HG03025 (cell line): Measurements from ENCODE around the gene CD83.

ENCODE experiments used
- ATAC-seq: cut with Tn5 transposase; IDR thresholded peaks from one replicate; pipeline ENCODE4 v1.9.1; 2021; ENCODE audit warnings: mild to moderate bottlenecking, moderate library complexity; ENCODE audit not compliant: unreplicated experiment, low FRiP score

CD83 gene

GRCh38 chr6:14121936-14122344 lies 4.4 kb downstream of the CD83 start:
- ATAC-seq, result peak; percentile 51

DNA sequence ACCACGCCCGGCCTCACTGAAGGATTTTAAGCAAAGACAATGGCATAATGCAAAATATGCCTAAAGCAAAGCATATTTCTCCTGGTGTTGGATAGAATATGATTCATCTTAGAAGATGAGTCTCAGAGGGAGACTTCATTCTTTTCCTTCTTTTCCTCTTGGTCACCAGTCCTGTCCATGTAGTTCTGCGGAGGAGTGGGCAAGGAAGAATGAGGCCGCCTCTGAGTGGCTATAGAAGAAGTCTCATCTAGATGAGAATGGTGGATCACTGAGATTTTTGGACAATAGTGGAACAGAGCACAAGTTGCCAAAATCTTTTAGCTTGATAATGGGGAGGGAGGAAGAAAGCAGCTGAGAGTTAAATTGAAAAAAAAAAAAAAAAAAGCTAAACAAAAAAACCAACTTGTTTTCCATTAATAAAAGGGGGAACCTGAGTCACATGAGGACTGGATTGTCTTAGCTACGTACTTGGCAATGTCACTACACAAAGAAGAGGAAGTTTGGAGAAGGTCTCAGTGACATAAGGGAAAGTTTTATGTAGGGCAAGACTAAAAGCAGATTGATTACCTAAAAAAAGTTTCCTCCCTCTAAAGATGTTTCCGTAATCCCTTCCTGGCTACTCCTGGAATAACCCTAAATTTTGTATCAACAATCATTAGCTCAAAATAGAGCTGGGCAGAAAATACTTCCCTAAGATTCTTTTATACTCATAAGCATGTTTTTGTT lies 6.0 kb downstream of the CD83 start:
- ATAC-seq, result no peak

GRCh38 chr6:14125346-14125745 lies 7.8 kb downstream of the CD83 start:
- no peak for ATAC-seq

- ATAC-seq, result no peak
These were observed 8.6 kb downstream of the CD83 start for GRCh38 chr6:14126191-14126590.

DNA sequence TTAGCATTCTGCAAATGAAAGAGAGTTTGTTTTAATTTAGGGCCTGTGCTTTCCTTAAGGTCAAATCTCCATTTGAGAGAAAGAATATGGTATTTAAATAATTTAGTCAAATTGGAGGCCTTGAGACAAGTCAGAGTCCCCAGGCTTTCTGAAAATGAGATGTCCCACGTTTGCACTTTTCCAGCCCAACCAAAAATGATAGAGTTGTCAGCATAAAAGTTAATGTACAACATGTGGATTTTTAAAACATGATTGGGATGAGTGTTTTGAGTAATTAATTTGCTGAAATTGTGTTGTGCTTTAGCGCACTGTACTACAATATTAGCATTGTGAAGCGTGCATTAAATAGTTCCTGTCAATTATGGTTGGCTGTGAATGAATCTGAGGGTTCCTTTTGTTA lies 10.0 kb downstream of the CD83 start:
- ATAC-seq, result no peak

DNA sequence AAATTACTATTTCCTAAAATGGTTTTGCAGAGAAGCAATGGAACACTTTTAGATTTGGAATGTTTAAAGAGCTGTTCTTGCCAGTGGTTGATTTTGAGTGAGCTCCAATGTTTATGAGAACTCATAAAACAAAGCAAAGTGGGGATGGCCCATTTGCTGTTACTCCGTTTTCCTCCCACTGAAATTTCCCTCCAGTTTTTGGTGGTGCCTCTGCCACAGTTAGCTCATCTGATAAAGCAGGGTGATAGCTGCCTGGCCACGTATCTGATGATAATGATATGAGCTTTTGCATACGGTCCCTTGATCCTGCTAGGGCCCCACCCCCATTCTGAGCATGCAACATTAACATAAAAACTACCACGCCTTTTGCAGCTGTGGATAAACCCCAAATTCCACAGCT lies 10.4 kb downstream of the CD83 start:
- ATAC-seq, result no peak

- no peak for ATAC-seq
These were observed 11.2 kb downstream of the CD83 start for GRCh38 chr6:14128746-14129145.

GRCh38 chr6:14129575-14129974 lies 12.0 kb downstream of the CD83 start:
- no peak for ATAC-seq

- ATAC-seq, result no peak
These were observed 13.0 kb downstream of the CD83 start for GRCh38 chr6:14130435-14131075.

GRCh38 chr6:14131579-14131978 lies 14.0 kb downstream of the CD83 start:
- no peak for ATAC-seq

DNA sequence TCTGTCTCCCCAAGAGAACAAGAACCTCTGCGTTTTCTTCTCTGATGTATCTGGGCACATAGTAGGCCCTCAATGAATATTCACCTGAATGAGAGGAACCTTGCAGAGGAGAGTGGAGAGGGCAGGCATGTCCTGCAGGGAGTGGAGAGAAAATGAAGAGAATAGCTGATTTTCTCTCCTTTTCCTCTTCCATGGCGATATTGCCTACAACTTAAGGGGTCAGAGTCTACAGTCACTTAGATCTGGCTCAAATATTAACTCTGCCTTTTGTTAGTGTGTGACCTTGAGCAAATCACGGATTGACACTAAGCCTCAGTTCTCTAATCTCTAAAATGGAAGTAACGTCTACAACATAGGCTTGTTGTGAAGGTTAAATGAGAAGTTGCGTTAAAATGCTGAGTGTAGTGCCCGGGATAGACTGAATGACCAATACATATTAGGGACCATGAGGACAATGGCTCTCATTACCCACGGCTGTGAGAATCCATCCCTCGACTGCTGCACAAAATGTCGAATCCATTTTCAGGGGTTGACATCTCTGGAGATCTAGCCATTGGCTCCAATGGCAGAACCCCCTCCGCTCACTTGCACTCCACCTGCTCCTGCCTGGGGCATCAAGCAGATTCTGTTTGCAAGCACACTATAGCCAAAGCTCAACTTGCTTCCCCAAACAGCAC lies 14.8 kb downstream of the CD83 start:
- ATAC-seq, result no peak

DNA sequence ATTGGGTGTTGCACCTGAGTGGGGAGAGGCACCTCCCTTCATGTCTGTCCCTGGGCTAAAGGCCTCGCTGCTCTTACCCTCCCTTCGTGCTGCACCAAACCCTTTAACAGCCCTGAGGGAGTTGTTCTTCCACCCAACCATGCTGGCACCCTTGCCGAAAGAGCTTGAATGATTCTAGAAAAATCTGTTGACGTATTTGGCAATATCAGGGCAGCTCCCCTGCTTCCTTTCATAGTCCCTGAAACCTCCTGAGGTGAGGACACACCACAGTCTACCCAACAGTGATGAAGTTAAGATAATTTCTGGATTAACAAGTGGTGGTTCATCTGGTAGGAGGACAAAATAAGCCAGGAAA lies 15.3 kb downstream of the CD83 start:
- no peak for ATAC-seq

GRCh38 chr6:14134211-14134910 lies 16.8 kb downstream of the CD83 start:
- no peak for ATAC-seq

DNA sequence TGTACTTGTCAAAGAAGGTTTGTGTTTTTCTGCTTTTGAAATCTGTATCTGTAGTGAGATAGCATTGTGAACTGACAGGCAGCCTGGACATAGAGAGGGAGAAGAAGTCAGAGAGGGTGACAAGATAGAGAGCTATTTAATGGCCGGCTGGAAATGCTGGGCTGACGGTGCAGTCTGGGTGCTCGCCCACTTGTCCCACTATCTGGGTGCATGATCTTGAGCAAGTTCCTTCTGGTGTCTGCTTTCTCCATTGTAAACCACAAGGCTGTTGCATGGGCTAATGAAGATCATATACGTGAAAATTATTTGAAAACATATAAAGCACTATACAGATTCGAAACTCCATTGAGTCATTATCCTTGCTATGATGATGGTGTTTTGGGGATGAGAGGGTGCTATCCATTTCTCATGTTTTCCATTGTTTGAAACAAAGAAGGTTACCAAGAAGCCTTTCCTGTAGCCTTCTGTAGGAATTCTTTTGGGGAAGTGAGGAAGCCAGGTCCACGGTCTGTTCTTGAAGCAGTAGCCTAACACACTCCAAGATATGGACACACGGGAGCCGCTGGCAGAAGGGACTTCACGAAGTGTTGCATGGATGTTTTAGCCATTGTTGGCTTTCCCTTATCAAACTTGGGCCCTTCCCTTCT lies 18.4 kb downstream of the CD83 start:
- ATAC-seq, result no peak

DNA sequence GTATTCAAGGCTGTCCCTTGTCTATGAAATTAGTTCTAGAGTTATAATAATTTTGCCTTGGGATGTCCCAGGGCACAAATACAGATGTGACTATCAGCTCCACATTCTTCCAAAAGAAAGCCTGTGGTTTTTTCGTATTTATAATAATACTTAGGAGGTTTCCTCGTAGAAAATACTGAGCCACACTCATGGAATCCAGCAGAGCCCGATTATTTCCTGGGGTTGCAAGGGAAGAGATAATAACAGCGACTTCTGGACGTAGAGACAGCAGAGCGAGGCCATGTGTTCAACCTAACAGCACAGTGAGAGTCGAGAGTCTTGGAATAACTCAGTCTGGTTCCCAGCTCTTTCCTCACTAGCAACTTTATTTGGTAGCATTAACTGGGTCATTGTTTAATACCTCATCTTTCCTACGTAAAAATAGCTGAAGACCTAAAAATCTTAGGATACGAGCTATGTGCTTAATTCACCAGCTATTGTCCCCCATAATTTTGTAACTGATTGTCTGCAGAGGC lies 21.2 kb downstream of the CD83 start:
- no peak for ATAC-seq

DNA sequence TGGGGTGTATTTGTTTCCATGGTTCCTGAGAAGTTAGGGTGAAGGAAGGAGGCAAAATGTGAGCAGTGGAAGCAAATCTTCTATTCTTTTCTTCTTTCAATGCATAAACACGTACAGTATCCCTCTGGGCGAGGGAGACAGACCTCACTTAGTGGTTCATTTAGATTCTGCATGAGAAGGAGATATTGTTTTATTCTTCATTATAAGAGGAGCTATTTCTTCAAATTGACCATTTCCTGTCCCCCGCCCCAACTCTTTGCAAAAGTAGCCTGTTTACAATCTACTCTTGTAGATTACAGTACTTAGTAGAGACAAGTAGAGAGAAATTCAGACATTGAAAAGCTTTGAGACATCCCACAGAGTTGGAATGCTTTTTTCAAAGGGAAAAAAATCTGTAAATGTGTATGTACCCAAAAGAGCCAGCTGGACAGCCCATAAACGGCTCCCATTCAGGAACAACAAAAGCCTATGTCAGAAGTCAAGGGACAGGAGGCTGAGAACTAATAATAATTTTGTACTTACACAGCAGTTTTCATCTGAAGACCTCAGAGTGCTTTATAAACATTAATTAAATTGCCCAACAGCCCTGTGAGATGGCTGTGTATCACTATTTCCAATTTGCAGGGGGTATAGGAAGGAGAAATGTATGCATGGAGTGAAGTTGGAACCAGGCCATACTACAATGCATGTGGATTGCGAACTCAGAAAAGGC lies 23.9 kb downstream of the CD83 start:
- ATAC-seq, result no peak

- ATAC-seq, result no peak
These were observed 24.5 kb downstream of the CD83 start for GRCh38 chr6:14142063-14142450.

DNA sequence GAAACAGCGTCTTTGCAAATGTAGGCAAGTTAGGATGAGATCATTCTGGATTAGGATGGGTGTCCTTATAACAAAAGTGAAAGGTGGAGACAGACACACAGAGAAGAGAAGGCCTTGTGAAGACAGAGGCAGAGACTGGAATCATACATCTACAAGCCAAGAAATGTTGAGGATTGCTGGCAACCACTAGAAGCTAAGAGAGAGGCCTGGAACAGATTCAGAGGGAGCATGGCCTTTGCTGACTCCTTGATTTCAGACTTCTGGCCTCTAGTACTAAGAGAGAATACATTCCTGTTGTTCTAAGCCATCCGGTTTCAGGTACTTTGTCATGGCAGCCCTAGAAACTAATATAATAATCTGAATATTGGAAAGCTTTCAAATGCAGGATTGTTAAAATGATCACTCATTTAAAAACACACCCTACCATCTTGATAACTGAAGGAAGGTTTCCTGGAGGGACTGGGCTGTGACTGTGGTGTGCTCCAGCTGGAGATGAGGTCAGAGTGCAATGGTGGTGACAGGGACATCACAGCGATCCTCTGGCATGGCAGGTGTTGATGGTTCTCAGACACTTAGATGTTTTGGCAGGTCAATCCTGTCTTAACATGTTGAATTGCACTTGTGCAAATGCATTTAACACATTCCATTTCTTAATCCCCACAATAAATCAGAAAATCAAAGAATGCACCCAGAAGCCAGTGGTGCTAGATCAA lies 25.1 kb downstream of the CD83 start:
- ATAC-seq, result no peak

DNA sequence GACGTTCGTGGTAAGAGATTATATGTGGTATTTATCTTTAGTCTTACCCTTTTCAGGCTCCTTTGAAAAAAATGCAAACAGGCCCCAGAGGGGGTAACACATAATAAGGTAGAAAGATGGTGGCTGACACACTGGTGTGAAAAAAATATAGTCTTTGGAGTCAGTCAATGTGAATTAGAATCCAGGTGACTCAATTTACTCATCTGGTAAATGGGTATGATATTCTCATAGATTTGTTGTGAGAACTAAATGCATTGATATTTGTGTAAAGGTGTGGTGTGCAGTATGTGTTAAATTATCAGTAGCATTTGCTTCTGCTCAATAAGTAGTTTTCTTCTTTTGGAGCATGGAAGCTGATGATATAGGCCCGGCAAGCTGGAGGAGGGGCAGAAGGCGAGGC lies 25.7 kb downstream of the CD83 start:
- ATAC-seq, result no peak
